Measurements from ENCODE around the gene RPS6KL1.

DNA sequence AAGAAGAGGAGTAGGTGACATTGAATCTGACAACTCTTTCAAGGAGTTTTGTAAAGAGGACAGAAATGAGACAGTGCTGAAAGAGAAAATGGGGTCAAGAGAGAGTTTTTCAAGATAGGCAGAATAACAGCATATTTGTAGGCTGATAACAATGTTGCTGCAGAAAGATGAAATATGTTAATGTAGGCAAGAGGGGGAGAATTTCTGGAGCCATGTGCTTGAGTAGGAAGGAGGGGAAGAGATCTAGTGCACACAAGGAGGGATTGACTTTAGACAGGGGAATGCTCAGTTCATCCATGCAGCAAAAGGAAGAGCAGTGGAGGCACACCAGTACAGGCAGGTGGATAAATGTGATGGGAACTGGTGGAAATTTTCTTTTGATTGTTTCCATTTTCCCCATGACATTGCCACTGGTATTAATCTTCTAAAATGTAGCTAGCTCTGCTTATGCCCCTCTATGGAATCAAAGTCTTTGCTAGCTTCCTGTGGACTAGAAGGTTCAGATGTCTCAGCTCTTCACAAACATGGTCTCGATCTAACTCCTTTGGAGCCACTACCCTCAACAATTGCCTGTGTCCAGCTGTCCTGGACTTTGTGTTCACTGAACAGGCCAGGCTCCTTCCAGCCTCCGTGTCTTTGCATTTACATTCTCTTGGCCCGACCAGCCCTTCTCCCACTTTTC lies 56.2 kb downstream of the RPS6KL1 start:
- TF ChIP-seq CTCF (conservative IDR thresholded peaks at IDR 0.05; ENCODE audit: low read depth, low read length): no peak
- no peak for TF ChIP-seq EZH2 (IDR thresholded peaks at IDR 0.05; ENCODE audit: low read length, unreplicated experiment)
- TF ChIP-seq EZH2phosphoT487 (IDR thresholded peaks at IDR 0.05; ENCODE audit: borderline replicate concordance, low read length): no peak
